IMR-90 (cell line): ENCODE data around the gene AP3S1. TPM values are rescaled to one million over a fixed set of nuclear protein-coding genes. Genes with fewer than 3 reads are reported as not detected.

Experiments used
- ATAC-seq: fragments of 200-7000 bp; cut with Tn5 transposase; 2 replicates; pipeline ENCODE4 v1.9.1; 2020; ENCODE audit warnings: low read depth, mild to moderate bottlenecking, moderate library complexity
- BruUV-seq: library from RNA; stranded (reverse); fragments of 400-500 nt; replicated peaks from 2 replicates; lab custom pipeline; 2021; lab: Mats Ljungman, UMichigan
- CTCF ChIA-PET: fragments of 300-600 bp; formaldehyde crosslinking; extraction: SDS; loops from one replicate; lab custom pipeline; 2021; ENCODE audit warnings: antibody characterized with exemption; lab: Yijun Ruan, JAX
- POLR2A ChIA-PET: fragments of 300-600 bp; sonication (Branson Sonifier 250); formaldehyde crosslinking; loops from one replicate; lab custom pipeline; 2022; ENCODE audit warnings: antibody characterized with exemption; ENCODE audit not compliant: unreplicated experiment; lab: Charles Lee
- DNase-seq: peaks from one replicate; pipeline ENCODE4 v3.0.0; 2013
- H2AFZ ChIP-seq: replicated peaks from 2 replicates; pipeline ENCODE3; 2013; ENCODE audit warnings: low read length, mild to moderate bottlenecking; ENCODE audit not compliant: poor library complexity
- H2AK5ac ChIP-seq: 2 replicates; pipeline ENCODE4 v1.6.1; 2013; ENCODE audit warnings: low read depth, low read length, inconsistent platforms
- H2AK9ac ChIP-seq: replicated peaks from 2 replicates; pipeline ENCODE3; 2013; ENCODE audit warnings: mild to moderate bottlenecking, low read depth, low read length, moderate library complexity; ENCODE audit not compliant: poor library complexity
- H2BK120ac ChIP-seq: 2 replicates; pipeline ENCODE4 v1.6.1; 2013; ENCODE audit warnings: low read depth, low read length, inconsistent platforms
- H2BK15ac ChIP-seq: 3 replicates; pipeline ENCODE4 v1.6.1; 2013; ENCODE audit warnings: low read depth, low read length, inconsistent platforms
- H2BK20ac ChIP-seq: 2 replicates; pipeline ENCODE4 v1.6.1; 2013; ENCODE audit warnings: low read depth, mild to moderate bottlenecking, inconsistent platforms, low read length, moderate library complexity
- H2BK5ac ChIP-seq: 2 replicates; pipeline ENCODE4 v1.6.1; 2013; ENCODE audit warnings: mild to moderate bottlenecking, low read depth, low read length, inconsistent platforms; ENCODE audit not compliant: poor library complexity, severe bottlenecking
- H3K14ac ChIP-seq: replicated peaks from 2 replicates; pipeline ENCODE4 v1.6.1; 2013; ENCODE audit warnings: low read depth, low read length, inconsistent platforms
- H3K18ac ChIP-seq: 2 replicates; pipeline ENCODE4 v1.6.1; 2013; ENCODE audit warnings: low read depth, low read length, control low read depth
- H3K23ac ChIP-seq: 2 replicates; pipeline ENCODE4 v1.6.1; 2013; ENCODE audit warnings: low read depth, low read length, inconsistent platforms
- H3K27ac ChIP-seq: 2 replicates; pipeline ENCODE4 v1.5.1; 2013; ENCODE audit warnings: mild to moderate bottlenecking, control low read depth, low read length; ENCODE audit not compliant: insufficient read depth
- H3K27me3 ChIP-seq: 2 replicates; pipeline ENCODE4 v1.6.1; 2013; ENCODE audit warnings: low read length; ENCODE audit not compliant: control insufficient read depth, insufficient read depth
- H3K36me3 ChIP-seq: 2 replicates; pipeline ENCODE4 v1.6.1; 2013; ENCODE audit warnings: low read length, mixed read lengths; ENCODE audit not compliant: control insufficient read depth, insufficient read depth
- H3K4ac ChIP-seq: 2 replicates; pipeline ENCODE4 v1.6.1; 2013; ENCODE audit warnings: low read depth, low read length, inconsistent platforms
- H3K4me1 ChIP-seq: 2 replicates; pipeline ENCODE4 v1.6.1; 2013; ENCODE audit warnings: low read length, mixed read lengths; ENCODE audit not compliant: control insufficient read depth, insufficient read depth
- H3K4me2 ChIP-seq: 2 replicates; pipeline ENCODE4 v1.6.1; 2013; ENCODE audit warnings: low read depth, mild to moderate bottlenecking, control low read depth, low read length, moderate library complexity
- H3K4me3 ChIP-seq: 2 replicates; pipeline ENCODE4 v1.5.1; 2013; ENCODE audit warnings: low read depth, mild to moderate bottlenecking, control low read depth, low read length, moderate library complexity; ENCODE audit not compliant: insufficient read depth
- H3K56ac ChIP-seq: 2 replicates; pipeline ENCODE4 v1.6.1; 2013; ENCODE audit warnings: low read length, inconsistent platforms; ENCODE audit not compliant: insufficient read depth; ENCODE audit errors: extremely low read depth
- H3K79me1 ChIP-seq, 2 experiments: 2 replicates each; pipeline ENCODE4 v1.6.1; 2013; ENCODE audit warnings: low read length in 2 of 2, inconsistent platforms in 1 of 2, low read depth in 1 of 2
- H3K9ac ChIP-seq: 2 replicates; pipeline ENCODE4 v1.6.1; 2013; ENCODE audit warnings: low read depth, low read length, control low read depth
- H3K9me1 ChIP-seq: 2 replicates; pipeline ENCODE4 v1.6.1; 2013; ENCODE audit warnings: low read length, inconsistent platforms; ENCODE audit not compliant: insufficient read depth
- H3K9me3 ChIP-seq: 2 replicates; pipeline ENCODE4 v1.6.1; 2013; ENCODE audit warnings: low read length; ENCODE audit not compliant: control insufficient read depth, insufficient read depth
- H4K20me1 ChIP-seq: 2 replicates; pipeline ENCODE4 v1.6.1; 2013; ENCODE audit warnings: low read length, inconsistent platforms; ENCODE audit not compliant: insufficient read depth
- H4K5ac ChIP-seq: 2 replicates; pipeline ENCODE4 v1.6.1; 2013; ENCODE audit warnings: mild to moderate bottlenecking, low read depth, low read length, control low read depth
- H4K8ac ChIP-seq, 2 experiments: 2 replicates each; pipeline ENCODE4 v1.6.1; 2013; ENCODE audit warnings: low read depth in 2 of 2, low read length in 2 of 2, control low read depth in 1 of 2, inconsistent platforms in 1 of 2
- H4K91ac ChIP-seq: 2 replicates; pipeline ENCODE4 v1.6.1; 2013; ENCODE audit warnings: low read depth, low read length, inconsistent platforms; ENCODE audit not compliant: insufficient read depth
- BHLHE40 ChIP-seq: fragments of 150-350 bp; IDR thresholded peaks from 2 replicates; pipeline ENCODE4 v1.6.1; 2016; ENCODE audit warnings: mild to moderate bottlenecking, low read depth, low read length
- CEBPB ChIP-seq: IDR thresholded peaks from 2 replicates; pipeline ENCODE4 v1.6.1; 2012; ENCODE audit warnings: low read depth, low read length, improper control_type of control experiment
- CHD1 ChIP-seq: IDR thresholded peaks from 2 replicates; pipeline ENCODE4 v1.6.1; 2012; ENCODE audit warnings: low read depth, low read length, improper control_type of control experiment
- CTCF ChIP-seq: conservative IDR thresholded peaks from 2 replicates; pipeline ENCODE4 v1.5.1; 2012; ENCODE audit warnings: mild to moderate bottlenecking, low read depth, low read length, improper control_type of control experiment
- ELK1 ChIP-seq: fragments of 150-350 bp; IDR thresholded peaks from 2 replicates; pipeline ENCODE4 v1.6.1; 2016; ENCODE audit warnings: low read depth, mild to moderate bottlenecking, low read length, moderate library complexity, borderline replicate concordance
- FOS ChIP-seq: fragments of 150-350 bp; IDR thresholded peaks from 2 replicates; pipeline ENCODE4 v1.6.1; 2016; ENCODE audit warnings: low read depth, low read length
- MAFK ChIP-seq: IDR thresholded peaks from 2 replicates; pipeline ENCODE4 v1.6.1; 2012; ENCODE audit warnings: low read depth, low read length, improper control_type of control experiment
- MAZ ChIP-seq: IDR thresholded peaks from 2 replicates; pipeline ENCODE4 v1.6.1; 2012; ENCODE audit warnings: low read depth, mild to moderate bottlenecking, low read length, improper control_type of control experiment, moderate library complexity, borderline replicate concordance
- MXI1 ChIP-seq: IDR thresholded peaks from 2 replicates; pipeline ENCODE4 v1.6.1; 2012; ENCODE audit warnings: low read depth, mild to moderate bottlenecking, low read length, moderate library complexity, borderline replicate concordance
- NFE2L2 ChIP-seq: fragments of 150-350 bp; IDR thresholded peaks from 2 replicates; pipeline ENCODE4 v1.6.1; 2016; ENCODE audit warnings: low read depth, mild to moderate bottlenecking, low read length
- POLR2A ChIP-seq: IDR thresholded peaks from 2 replicates; pipeline ENCODE4 v1.6.1; 2012; ENCODE audit warnings: mild to moderate bottlenecking, low read depth, low read length
- RAD21 ChIP-seq: IDR thresholded peaks from 2 replicates; pipeline ENCODE4 v1.6.1; 2012; ENCODE audit warnings: low read length, improper control_type of control experiment
- RCOR1 ChIP-seq: IDR thresholded peaks from 2 replicates; pipeline ENCODE4 v1.6.1; 2012; ENCODE audit warnings: mild to moderate bottlenecking, low read length, improper control_type of control experiment; ENCODE audit not compliant: insufficient replicate concordance
- RFX5 ChIP-seq: IDR thresholded peaks from 2 replicates; pipeline ENCODE4 v1.8.0; 2012; ENCODE audit warnings: low read depth, mild to moderate bottlenecking, low read length, moderate library complexity
- SMC3 ChIP-seq: fragments of 150-350 bp; IDR thresholded peaks from 2 replicates; pipeline ENCODE4 v1.6.1; 2016; ENCODE audit warnings: low read depth, mild to moderate bottlenecking, antibody characterized with exemption, low read length, moderate library complexity
- USF2 ChIP-seq: fragments of 150-350 bp; IDR thresholded peaks from 2 replicates; pipeline ENCODE4 v1.6.1; 2017; ENCODE audit warnings: mild to moderate bottlenecking, antibody characterized with exemption, low read length, low read depth
- dilution Hi-C: fragments of 300-500 bp; cut with HindIII; formaldehyde crosslinking; loops from one replicate; pipeline ENCODE4 v1.14.3; 2018; ENCODE audit warnings: low sequenced_read_pairs; ENCODE audit not compliant: unreplicated experiment
- in situ Hi-C: fragments of 300-500 bp; cut with MboI; formaldehyde crosslinking; loops from 3 replicates; pipeline ENCODE4 v1.14.3; 2019; ENCODE audit warnings: low sequenced_read_pairs, inconsistent platforms, mixed read lengths
- intact Hi-C: fragments of 100-400 bp; cut with micrococcal nuclease; formaldehyde crosslinking; loops from 2 replicates; pipeline ENCODE4 v1.10.0; 2022
- polyA plus RNA-seq, 3 experiments: library from polyadenylated mRNA; depleted of rRNA; stranded (reverse); fragments of >200 nt; gene quantifications; 2 replicates each; pipeline ENCODE4 v1.2.3, GENCODE V29; 2012; ENCODE audit warnings: low replicate concordance in 1 of 3
- total RNA-seq: library from RNA; depleted of rRNA; stranded (reverse); fragments of >200 nt; gene quantifications from 2 replicates; pipeline ENCODE4 v1.2.3, GENCODE V29; 2012

Gene AP3S1
- total and polyA plus RNA-seq, 2 of the 4 experiments (the other 2 are of a cell fraction): 21.9 to 73.1 TPM

- Histone ChIP-seq H2BK5ac (no peak overlapping the region), H4K20me1 (no peaks in the 10 kb centered on the region), H3K9me3 (no peaks in the 10 kb centered on the region), H2AFZ (no peak overlapping the region), H3K27me3 (no peaks in the 10 kb centered on the region), H3K9ac (no peak overlapping the region), H2BK15ac (no peak overlapping the region), H3K14ac (no peak overlapping the region), H3K36me3 (no peaks in the 10 kb centered on the region), H3K18ac (no peak overlapping the region), H4K91ac (no peak overlapping the region), H2AK5ac (no peak overlapping the region), H4K8ac (no peak overlapping the region), H3K4me3 (no peak overlapping the region), H2BK20ac (no peak overlapping the region), H3K4ac (no peak overlapping the region), H2BK120ac (no peak overlapping the region), H3K56ac (no peak overlapping the region), H2AK9ac (no peak overlapping the region), H3K27ac (no peak overlapping the region), H3K23ac (no peak overlapping the region), H3K4me1 (no peaks in the 10 kb centered on the region; the same call in 1 of the 2 replicates), H4K5ac (no peak overlapping the region), H3K9me1 (no peaks in the 10 kb centered on the region), H3K79me1 (no peaks in the 10 kb centered on the region), H3K4me2 (no peak overlapping the region)
- dilution Hi-C loops (no loop called here), intact Hi-C loops (no loop called here), in situ Hi-C loops (no loop called here)
- TF ChIP-seq FOS (no peak), NFE2L2 (no peak), BHLHE40 (no peak), MXI1 (no peak), MAZ (no peak), CEBPB (no peak), RCOR1 (no peak), MAFK (no peak), USF2 (no peak), POLR2A (no peak), RAD21 (no peak), SMC3 (no peak), CHD1 (no peak), RFX5 (no peak), CTCF (no peak), ELK1 (no peak)
- ChIA-PET CTCF (no interaction called here), POLR2A (interaction anchor here (1.3 kb wide), 1 partner anchor 13 kb away, joined by 6 read pairs; no protein-coding TSS in a partner anchor)
- ATAC-seq: no peak
- DNase-seq: no peak
- BruUV-seq: no TSS peak
These were observed 112.4 kb downstream of the AP3S1 start for GRCh38 chr5:115954144-115954543.
